Bronchial epithelial cell (primary cell): ENCODE results near the gene S100A6. TPM values are rescaled to one million over a fixed set of nuclear protein-coding genes. Genes with fewer than 3 reads are reported as not detected.

Experiments
- DNase-seq: peaks from one replicate; pipeline ENCODE4 v3.0.0-alpha.2; 2010; ENCODE audit warnings: low read depth
- FAIRE-seq: peaks from 2 replicates; lab custom pipeline; 2011; peaks lifted over from hg19 to GRCh38; lab: Jason Lieb, UNC
- H3K27me3 ChIP-seq: 2 replicates; pipeline ENCODE4 v1.5.1; 2011; ENCODE audit warnings: low read length; ENCODE audit not compliant: control insufficient read depth, insufficient read depth
- H3K36me3 ChIP-seq: 2 replicates; pipeline ENCODE4 v1.5.1; 2011; ENCODE audit warnings: low read length; ENCODE audit not compliant: control insufficient read depth, insufficient read depth
- H3K4me3 ChIP-seq: 2 replicates; pipeline ENCODE4 v1.5.1; 2011; ENCODE audit warnings: mild to moderate bottlenecking, low read depth, low read length, control low read depth
- total RNA-seq: library from RNA; depleted of rRNA; stranded (reverse); fragments of >200 nt; gene quantifications from 2 replicates; pipeline ENCODE4 v1.2.1, GENCODE V29; 2014
- TF ChIP-seq, protein P1 (sequence below): IDR thresholded peaks from 2 replicates; pipeline ENCODE4 v1.5.1; 2011; ENCODE audit warnings: mild to moderate bottlenecking, moderate library complexity, low read length, control low read depth, inconsistent platforms; ENCODE audit not compliant: insufficient read depth, severe bottlenecking

S100A6 gene
- total RNA-seq, 1 donor from 2014 or later: 2,948 TPM

DNA sequence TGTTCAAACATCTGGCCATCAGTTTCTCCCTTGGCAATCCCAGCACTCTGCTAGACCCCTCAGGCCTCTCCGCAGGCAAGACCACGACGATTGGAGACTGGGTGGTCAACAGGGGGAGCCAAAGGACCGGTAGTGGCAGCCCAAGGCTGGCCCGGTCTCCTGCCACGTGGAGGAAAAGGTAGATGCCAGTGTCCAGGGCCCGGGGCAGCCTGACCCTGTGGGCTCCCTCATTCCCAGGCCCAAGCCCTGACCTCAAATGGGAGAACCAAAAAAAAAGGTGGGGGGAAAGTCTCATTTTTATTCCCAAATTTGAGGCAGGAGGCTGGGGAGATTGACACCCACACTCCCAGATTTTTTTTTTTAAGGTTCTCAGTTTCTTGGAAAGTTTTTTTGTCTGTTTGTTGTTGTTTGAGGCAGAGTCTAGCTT is 24.8 kb downstream of the S100A6 start:
- no peak for FAIRE-seq
- H3K36me3 ChIP-seq: no peaks in the 10 kb centered on the region
- H3K27me3 ChIP-seq: no peaks in the 10 kb centered on the region
- peak; percentile 57 for DNase-seq
- TF ChIP-seq, protein P1, sequence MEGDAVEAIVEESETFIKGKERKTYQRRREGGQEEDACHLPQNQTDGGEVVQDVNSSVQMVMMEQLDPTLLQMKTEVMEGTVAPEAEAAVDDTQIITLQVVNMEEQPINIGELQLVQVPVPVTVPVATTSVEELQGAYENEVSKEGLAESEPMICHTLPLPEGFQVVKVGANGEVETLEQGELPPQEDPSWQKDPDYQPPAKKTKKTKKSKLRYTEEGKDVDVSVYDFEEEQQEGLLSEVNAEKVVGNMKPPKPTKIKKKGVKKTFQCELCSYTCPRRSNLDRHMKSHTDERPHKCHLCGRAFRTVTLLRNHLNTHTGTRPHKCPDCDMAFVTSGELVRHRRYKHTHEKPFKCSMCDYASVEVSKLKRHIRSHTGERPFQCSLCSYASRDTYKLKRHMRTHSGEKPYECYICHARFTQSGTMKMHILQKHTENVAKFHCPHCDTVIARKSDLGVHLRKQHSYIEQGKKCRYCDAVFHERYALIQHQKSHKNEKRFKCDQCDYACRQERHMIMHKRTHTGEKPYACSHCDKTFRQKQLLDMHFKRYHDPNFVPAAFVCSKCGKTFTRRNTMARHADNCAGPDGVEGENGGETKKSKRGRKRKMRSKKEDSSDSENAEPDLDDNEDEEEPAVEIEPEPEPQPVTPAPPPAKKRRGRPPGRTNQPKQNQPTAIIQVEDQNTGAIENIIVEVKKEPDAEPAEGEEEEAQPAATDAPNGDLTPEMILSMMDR: peak; percentile 93
- no peak overlapping the region for H3K4me3 ChIP-seq

DNA sequence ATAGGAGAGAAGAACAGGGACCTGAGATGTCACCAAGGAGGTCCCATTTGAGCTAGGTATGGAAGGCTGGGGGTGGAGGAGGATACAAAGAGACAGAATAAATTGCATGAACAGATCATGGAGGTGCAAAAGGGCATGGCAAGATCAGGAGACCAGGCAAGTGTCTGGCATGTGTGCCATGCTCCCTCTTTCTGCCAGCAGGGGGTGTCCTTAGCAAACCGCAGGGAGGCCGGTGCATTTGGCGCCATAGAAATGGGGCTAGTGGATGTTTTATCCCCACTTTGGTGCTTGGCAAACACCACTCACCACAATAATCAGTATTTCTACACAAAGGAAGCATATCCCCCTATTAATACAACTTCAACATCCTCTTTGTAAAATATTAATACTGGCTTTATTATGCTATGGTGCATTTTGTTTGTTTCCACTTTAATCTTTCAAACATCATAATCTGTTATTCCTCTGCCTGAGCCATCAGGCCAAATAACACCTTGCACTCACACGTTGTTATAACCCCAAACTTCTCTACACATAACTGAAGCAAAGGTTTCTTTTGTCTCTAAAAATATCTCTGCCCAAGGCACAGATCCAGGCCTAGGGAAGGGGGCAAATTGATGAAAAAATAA is 25.9 kb downstream of the S100A6 start:
- DNase-seq (peak; percentile 26), FAIRE-seq (peak; percentile 32)
- Histone ChIP-seq H3K27me3 (no peaks in the 10 kb centered on the region), H3K4me3 (no peak overlapping the region), H3K36me3 (no peaks in the 10 kb centered on the region)
- TF ChIP-seq, protein P1: peak; percentile 83

DNA sequence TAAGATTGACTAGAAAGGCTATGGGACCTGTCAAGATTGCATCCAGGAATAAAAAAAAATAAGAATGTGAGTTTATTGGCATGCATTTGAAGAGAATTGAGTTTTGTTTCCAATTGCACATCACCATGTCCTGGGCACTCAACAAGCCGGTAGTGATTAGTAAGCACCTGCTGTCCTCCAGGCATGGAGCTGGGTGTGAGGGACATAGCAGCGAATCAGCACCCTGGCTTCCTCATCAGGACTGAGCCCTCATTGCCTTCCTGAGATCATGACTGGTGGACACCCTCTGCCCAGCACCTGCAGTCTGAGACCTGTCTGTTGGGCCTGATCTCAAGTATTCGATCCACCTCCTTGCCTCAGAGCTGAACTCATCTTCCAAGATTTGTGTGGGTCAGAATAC is 26.8 kb downstream of the S100A6 start:
- Histone ChIP-seq H3K4me3 (no peak overlapping the region), H3K36me3 (no peaks in the 10 kb centered on the region), H3K27me3 (no peaks in the 10 kb centered on the region)
- peak; percentile 59 for DNase-seq
- TF ChIP-seq, protein P1: no peak
- FAIRE-seq: no peak

DNA sequence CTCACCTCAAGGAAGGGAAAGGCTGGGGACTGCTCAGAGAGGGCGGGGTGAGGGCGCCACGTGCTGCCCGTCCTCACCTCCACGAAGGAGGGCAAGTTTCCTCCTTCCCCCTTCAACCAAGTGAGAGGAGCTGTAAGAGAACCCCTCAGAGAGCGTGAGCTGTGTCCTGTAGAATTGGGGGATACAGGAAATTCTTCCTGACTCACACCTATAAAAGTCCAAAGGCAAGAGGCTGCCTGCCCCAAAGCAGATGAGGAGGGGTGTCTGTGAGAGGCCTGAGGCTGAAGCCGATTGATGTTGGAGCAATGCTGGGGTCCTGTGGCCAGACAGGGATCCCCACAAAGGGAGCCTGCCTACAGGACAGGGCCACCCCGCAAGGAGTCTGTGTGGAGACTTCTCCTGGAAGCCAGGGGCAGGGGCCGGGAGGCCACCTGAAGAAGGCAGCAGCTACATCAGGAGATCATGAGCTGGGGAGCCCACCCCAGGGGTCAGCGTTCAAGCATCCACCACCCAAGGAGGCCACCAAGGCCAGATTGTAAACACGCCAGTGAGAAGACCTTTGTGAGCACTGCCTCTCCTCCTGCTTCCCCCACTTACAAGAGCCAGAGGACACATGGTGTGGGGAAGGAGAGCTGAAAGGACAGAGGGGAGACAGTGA is 27.7 kb downstream of the S100A6 start:
- no peak for FAIRE-seq
- no peak for DNase-seq
- Histone ChIP-seq H3K4me3 (no peak overlapping the region), H3K27me3 (no peaks in the 10 kb centered on the region), H3K36me3 (no peaks in the 10 kb centered on the region)
- TF ChIP-seq, protein P1: no peak

DNA sequence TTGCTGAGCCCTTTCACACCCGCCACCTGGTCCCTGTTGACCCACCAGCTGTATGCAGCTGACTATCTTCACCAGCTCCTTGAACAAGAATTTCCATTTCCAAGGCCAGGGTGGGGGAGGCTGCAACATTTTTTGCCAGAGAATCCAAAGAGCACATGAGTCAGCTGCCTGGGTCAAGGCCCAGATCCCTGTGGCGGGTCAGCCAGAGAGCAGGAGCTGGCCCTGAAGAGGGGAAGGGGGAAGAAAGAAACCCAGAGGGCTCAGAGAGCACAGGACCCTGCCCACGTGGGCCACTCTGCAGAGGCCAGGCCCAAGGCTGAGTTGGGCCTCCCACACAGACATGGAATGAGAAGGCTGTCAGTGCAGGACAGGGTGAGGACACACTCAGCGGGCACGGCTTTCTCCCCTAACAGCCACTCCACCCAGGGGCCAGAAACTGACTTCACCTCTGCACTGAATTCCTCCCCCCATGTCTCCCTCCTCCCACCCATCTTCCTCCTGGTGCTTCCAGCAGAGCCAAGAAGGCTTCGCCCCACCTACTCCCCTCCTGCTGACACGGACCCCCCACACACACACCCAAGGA is 28.9 kb downstream of the S100A6 start:
- TF ChIP-seq, protein P1: no peak
- DNase-seq: peak; percentile 57
- Histone ChIP-seq H3K36me3 (no peaks in the 10 kb centered on the region), H3K4me3 (no peak overlapping the region), H3K27me3 (no peaks in the 10 kb centered on the region)
- FAIRE-seq: no peak
